ENCODE results near the gene TEX10.

The TEX10 gene

DNA sequence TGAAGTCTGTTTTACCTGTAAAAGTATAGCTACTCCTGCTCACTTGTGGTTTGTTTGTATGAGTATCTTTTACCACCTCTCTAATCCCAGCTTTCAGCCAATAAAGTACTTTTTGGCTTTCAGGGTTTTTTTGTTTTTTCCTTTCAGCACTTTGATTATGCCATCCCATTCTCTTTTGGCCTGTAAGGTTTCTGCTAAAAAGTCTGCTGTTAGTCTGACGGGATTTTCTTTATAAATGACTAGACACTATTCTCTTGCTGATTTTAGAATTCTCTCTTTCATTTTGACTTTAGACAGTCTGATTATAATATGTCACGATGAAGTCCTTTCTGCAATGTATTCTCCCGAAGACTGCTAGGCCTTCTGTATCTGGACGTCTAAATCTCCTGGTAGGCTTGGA, 37.2 kb downstream of the TEX10 start:
- Histone ChIP-seq H3K27ac (ENCODE audit: poor library complexity, severe bottlenecking) (no peak overlapping the region), H3K9me3 (ENCODE audit: severe bottlenecking) (no peaks in the 10 kb centered on the region), H3K4me1 (ENCODE audit: insufficient read depth, poor library complexity, severe bottlenecking) (peaks cover 8% of the 10 kb centered on the region), H3K27me3 (ENCODE audit: insufficient read depth, poor library complexity, severe bottlenecking) (no peaks in the 10 kb centered on the region), H3K4me3 (ENCODE audit: severe bottlenecking) (no peak overlapping the region), H3K36me3 (ENCODE audit: low read depth) (peaks cover 72% of the 10 kb centered on the region)
- TF ChIP-seq, protein P1, sequence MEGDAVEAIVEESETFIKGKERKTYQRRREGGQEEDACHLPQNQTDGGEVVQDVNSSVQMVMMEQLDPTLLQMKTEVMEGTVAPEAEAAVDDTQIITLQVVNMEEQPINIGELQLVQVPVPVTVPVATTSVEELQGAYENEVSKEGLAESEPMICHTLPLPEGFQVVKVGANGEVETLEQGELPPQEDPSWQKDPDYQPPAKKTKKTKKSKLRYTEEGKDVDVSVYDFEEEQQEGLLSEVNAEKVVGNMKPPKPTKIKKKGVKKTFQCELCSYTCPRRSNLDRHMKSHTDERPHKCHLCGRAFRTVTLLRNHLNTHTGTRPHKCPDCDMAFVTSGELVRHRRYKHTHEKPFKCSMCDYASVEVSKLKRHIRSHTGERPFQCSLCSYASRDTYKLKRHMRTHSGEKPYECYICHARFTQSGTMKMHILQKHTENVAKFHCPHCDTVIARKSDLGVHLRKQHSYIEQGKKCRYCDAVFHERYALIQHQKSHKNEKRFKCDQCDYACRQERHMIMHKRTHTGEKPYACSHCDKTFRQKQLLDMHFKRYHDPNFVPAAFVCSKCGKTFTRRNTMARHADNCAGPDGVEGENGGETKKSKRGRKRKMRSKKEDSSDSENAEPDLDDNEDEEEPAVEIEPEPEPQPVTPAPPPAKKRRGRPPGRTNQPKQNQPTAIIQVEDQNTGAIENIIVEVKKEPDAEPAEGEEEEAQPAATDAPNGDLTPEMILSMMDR (IDR thresholded peaks at IDR 0.05; ENCODE audit: poor library complexity, severe bottlenecking): no peak
- no peak for ATAC-seq (ENCODE audit: low read depth)
- DNase-seq (ENCODE audit: low spot score): no peak

DNA sequence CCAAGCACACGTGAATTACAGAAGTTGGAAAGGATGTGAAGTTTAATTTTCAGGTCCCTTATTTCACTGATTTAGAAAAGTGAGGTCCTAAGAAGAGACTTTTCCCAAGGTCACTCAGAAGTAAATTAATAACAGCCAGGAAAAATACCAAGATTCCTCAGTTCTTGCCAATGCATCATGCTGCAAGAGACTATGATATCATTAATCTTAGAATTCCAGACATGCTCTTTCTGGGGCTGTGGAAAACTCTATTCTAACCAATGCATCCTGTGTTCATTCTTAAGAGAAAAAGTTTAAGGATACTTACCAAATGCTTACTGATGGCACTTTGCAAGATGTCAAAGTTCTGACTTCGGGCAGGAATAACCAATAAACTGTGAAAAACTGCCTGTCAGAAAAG, 42.8 kb downstream of the TEX10 start:
- DNase-seq (ENCODE audit: low spot score) (no peak), ATAC-seq (ENCODE audit: low read depth) (no peak)
- Histone ChIP-seq H3K27me3 (ENCODE audit: insufficient read depth, poor library complexity, severe bottlenecking) (no peaks in the 10 kb centered on the region), H3K4me1 (ENCODE audit: insufficient read depth, poor library complexity, severe bottlenecking) (no peaks in the 10 kb centered on the region), H3K9me3 (ENCODE audit: severe bottlenecking) (no peaks in the 10 kb centered on the region), H3K4me3 (ENCODE audit: severe bottlenecking) (no peak overlapping the region), H3K36me3 (ENCODE audit: low read depth) (peaks cover 52% of the 10 kb centered on the region), H3K27ac (ENCODE audit: poor library complexity, severe bottlenecking) (no peak overlapping the region)
- TF ChIP-seq, protein P1 (IDR thresholded peaks at IDR 0.05; ENCODE audit: poor library complexity, severe bottlenecking): no peak

DNA sequence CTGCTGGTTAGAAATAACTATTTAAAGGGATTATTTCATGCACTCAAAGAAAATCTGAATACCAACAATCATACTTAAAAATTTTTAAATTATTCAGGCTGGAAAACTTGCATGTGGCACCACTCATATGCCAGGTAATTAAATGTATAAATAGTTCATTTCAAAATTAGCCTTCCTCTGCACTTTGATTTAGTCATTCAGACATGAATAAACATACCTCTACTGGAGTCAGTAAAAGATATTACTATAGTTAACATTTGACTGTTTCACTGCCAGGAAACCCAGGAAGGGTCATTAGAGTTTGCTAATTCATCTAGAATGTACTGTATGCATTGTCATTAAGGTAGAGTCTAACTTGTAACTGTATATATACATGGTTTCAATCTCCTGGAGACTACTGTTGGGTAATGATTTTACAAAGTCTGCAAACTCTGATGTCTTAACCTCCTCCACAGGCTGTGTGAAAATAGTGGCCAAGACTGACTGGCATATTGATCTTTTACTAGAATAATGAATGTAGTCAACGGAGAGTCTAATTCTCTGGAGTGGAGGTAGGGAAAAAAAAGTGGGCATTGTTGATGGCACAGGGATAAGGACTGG, 43.7 kb downstream of the TEX10 start:
- H3K27ac ChIP-seq (ENCODE audit: poor library complexity, severe bottlenecking): no peak overlapping the region
- H3K4me3 ChIP-seq (ENCODE audit: severe bottlenecking): no peak overlapping the region
- no peaks in the 10 kb centered on the region for H3K4me1 ChIP-seq (ENCODE audit: insufficient read depth, poor library complexity, severe bottlenecking)
- H3K36me3 ChIP-seq (ENCODE audit: low read depth): peaks cover 48% of the 10 kb centered on the region
- TF ChIP-seq, protein P1 (IDR thresholded peaks at IDR 0.05; ENCODE audit: poor library complexity, severe bottlenecking): no peak
- no peaks in the 10 kb centered on the region for H3K27me3 ChIP-seq (ENCODE audit: insufficient read depth, poor library complexity, severe bottlenecking)
- ATAC-seq (ENCODE audit: low read depth) (no peak), DNase-seq (ENCODE audit: low spot score) (no peak)
- H3K9me3 ChIP-seq (ENCODE audit: severe bottlenecking): no peaks in the 10 kb centered on the region

DNA sequence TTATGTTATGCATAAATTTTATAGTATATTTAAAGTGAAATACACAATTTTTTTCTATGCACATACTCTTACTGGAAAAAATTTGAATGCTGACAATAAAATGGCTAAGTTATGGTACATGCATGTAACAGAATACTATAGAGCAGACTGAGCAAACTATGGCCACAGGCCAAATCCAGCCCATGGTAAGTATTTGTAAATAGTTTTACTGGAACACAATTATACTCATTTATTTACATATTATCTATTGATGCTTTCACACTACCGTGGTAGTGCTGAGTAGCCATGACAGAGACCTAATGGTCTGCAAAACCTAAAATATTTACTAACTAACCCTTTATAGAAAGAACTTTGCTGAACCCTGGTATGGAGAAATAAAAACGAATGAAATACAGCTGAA, 45.7 kb downstream of the TEX10 start:
- DNase-seq (ENCODE audit: low spot score): no peak
- Histone ChIP-seq H3K36me3 (ENCODE audit: low read depth) (peaks cover 61% of the 10 kb centered on the region), H3K4me1 (ENCODE audit: insufficient read depth, poor library complexity, severe bottlenecking) (no peaks in the 10 kb centered on the region), H3K27me3 (ENCODE audit: insufficient read depth, poor library complexity, severe bottlenecking) (no peaks in the 10 kb centered on the region), H3K27ac (ENCODE audit: poor library complexity, severe bottlenecking) (no peak overlapping the region), H3K4me3 (ENCODE audit: severe bottlenecking) (no peak overlapping the region), H3K9me3 (ENCODE audit: severe bottlenecking) (no peaks in the 10 kb centered on the region)
- TF ChIP-seq, protein P1 (IDR thresholded peaks at IDR 0.05; ENCODE audit: poor library complexity, severe bottlenecking): no peak
- ATAC-seq (ENCODE audit: low read depth): no peak

DNA sequence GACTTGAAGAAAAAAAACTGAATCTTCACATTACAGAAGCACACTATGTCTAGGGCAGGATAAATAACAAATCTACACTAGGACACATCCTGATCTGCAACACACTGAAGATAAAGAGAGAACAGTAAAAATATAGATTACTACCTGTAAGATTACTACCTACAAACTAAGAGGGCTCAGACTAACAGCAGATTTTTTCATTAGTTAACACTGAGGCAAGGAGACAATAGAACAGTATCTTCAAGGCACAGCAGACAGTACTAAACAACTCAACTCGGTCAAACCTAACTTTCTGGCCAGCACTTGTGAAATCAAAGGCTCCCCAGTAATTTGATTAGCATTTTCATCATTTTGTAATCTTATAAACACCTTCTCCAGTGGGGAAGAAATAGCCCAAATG, 46.5 kb downstream of the TEX10 start:
- DNase-seq (ENCODE audit: low spot score) (no peak), ATAC-seq (ENCODE audit: low read depth) (no peak)
- no peak overlapping the region for H3K27ac ChIP-seq (ENCODE audit: poor library complexity, severe bottlenecking)
- peaks cover 69% of the 10 kb centered on the region for H3K36me3 ChIP-seq (ENCODE audit: low read depth)
- no peaks in the 10 kb centered on the region for H3K9me3 ChIP-seq (ENCODE audit: severe bottlenecking)
- TF ChIP-seq, protein P1 (IDR thresholded peaks at IDR 0.05; ENCODE audit: poor library complexity, severe bottlenecking): no peak
- no peak overlapping the region for H3K4me3 ChIP-seq (ENCODE audit: severe bottlenecking)
- H3K4me1 ChIP-seq (ENCODE audit: insufficient read depth, poor library complexity, severe bottlenecking): no peaks in the 10 kb centered on the region
- no peaks in the 10 kb centered on the region for H3K27me3 ChIP-seq (ENCODE audit: insufficient read depth, poor library complexity, severe bottlenecking)

Measured in RWPE2 (cell line).